ENCODE measurements around the gene EDDM13.
"Not testable (repeated sequence)": the region's sequence is repeated elsewhere in the genome, so short reads cannot be mapped to it uniquely, and the experiment has no call there.

EDDM13 gene

DNA sequence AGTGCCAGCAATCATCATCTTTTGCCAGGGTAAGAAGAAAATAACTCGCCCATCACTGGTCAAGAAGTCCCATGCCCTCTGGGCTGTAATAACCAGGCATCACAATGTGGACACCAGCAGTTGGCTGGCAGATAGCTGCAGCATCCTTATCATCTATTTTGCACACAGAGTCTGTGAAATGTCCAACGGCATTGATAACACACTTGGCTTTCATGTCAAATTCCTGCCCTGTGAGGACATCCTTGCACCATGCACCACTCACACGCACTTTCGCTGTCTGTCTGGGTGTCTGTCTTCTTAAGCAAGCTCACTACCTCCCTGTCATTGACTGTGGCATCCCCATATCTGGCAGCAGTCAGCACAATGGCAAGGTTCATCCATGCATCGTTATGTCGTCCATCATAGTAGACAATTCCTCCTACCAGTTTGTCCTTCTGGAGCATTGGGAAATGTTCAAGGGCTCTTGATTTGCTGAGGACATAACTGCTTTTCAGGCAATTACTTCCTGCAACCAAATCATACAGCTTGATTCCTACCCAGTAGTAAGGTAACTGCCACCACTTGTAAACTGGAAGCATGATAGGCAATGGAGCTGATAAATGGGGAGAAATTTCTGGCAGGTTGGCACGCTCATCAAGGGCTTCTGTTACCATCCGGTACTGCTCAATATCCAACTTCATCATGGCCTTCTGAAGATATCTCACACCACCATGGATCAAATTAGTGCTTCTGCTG is 48.9 kb downstream of the EDDM13 start:
- DNase-seq (ENCODE audit: low read depth in 2 of 2): no peak

- DNase-seq (ENCODE audit: low read depth in 2 of 2): no peak
Observed at GRCh38 chr19:56321989-56322440, 49.5 kb downstream of the EDDM13 start.

- no peak for DNase-seq (ENCODE audit: low read depth in 2 of 2)
Observed at GRCh38 chr19:56324436-56324835, 51.9 kb downstream of the EDDM13 start.

DNA sequence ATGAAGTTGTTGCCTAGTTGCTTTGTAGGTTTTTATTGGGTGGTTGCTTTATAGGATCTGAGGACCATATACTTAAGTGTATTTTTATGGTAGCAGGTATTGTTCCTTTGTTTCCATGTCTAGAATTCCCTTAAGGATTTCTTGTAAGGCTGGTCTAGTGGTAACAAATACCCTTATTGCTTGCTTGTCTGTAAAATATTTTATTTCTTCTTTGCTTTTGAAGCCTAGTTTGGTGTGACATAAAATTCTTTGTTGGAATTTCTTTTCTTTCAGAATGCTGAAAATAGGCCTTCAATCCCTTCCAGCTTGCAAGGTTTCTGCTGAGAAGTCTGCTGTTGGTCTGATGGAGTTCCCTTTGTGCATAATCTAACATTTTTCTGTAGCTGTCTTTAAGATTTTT is 60.1 kb downstream of the EDDM13 start:
- no peak for DNase-seq (ENCODE audit: low read depth in 2 of 2)

GRCh38 chr19:56333506-56333905 is 61.0 kb downstream of the EDDM13 start:
- DNase-seq (ENCODE audit: low read depth in 2 of 2): no peak

GRCh38 chr19:56335371-56335770 is 62.8 kb downstream of the EDDM13 start:
- not testable (repeated sequence) for DNase-seq (ENCODE audit: low read depth in 2 of 2)

DNA sequence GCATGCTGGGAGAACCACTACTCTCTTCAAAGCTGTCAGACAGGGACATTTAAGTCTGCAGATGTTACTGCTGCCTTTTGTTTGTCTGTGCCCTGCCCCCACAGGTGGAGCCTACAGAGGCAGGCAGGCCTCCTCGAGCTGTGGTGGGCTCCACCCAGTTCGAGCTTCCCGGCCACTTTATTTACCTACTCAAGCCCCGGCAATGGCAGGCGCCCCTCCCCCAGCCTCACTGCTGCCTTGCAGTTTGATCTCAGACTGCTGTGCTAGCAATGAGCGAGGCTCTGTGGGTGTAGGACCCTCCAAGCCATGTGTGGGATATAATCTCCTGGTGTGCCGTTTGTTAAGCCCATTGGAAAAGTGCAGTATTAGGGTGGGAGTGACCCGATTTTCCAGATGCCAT is 64.5 kb downstream of the EDDM13 start:
- not testable (repeated sequence) for DNase-seq (ENCODE audit: low read depth in 2 of 2)

GRCh38 chr19:56339031-56339430 is 66.5 kb downstream of the EDDM13 start:
- not testable (repeated sequence) for DNase-seq (ENCODE audit: low read depth in 2 of 2)

GRCh38 chr19:56341948-56342347 is 69.4 kb downstream of the EDDM13 start:
- no peak for DNase-seq (ENCODE audit: low read depth in 2 of 2)

DNA sequence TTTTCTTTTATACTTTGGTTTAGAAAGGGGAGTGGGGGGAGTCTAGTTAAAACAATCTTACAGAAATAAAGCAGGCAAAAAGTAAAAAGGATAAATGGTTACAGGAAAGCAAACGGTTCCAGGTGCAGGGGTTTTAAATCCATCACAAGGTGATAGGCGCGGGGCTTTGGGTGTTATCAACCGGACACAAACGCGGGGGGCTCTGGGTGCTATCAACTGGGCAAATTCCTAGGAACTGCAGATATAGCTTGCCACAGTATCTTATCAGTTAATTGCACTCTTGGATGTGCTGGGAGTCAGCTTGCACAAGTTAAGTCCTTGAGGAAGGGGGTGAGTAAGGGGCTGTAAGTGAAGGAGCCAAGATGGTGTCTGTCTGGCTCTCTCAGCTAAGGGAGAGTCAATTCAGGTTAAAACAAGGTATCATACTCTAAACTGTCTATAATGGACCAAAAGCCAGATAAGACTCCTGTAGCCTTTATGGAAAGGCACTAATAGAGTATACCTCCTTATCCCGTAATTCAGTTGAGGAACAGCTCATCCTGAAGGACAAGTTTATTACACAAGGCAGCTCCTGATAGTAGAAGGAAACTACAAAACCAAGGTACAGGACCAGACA is 74.7 kb downstream of the EDDM13 start:
- DNase-seq (ENCODE audit: low read depth in 2 of 2): no peak

GRCh38 chr19:56348289-56348877 is 75.8 kb downstream of the EDDM13 start:
- no peak for DNase-seq (ENCODE audit: low read depth in 2 of 2)

DNA sequence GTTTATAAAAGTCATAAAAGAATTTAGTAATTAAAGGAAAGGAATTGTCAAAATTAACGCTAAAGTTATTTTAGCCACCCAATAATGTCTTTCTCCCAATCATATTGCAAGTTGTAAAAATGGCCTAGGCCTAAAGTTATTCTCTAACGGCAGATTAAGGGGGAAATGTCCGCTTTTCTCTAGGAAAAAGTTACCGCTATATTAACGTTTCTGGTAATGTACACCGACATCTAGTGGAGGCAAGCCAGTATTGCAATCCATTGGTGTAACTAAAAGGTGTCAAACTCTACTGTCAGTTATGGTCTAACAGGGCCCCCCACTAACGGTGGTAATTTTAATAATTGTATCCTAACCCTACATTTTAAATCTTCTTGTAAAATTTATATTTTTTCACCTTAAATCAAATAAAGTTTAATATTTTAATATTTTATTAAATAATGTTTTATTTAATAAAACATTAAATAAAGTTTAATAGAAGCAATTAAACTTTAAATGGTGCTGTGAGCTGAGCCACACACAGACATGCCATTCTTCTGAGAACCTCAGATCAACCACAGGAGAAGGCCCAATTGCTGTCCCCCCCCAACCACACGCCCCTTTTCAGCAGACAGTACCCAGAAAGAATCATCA is 78.0 kb downstream of the EDDM13 start:
- DNase-seq (ENCODE audit: low read depth in 2 of 2): no peak

DNA sequence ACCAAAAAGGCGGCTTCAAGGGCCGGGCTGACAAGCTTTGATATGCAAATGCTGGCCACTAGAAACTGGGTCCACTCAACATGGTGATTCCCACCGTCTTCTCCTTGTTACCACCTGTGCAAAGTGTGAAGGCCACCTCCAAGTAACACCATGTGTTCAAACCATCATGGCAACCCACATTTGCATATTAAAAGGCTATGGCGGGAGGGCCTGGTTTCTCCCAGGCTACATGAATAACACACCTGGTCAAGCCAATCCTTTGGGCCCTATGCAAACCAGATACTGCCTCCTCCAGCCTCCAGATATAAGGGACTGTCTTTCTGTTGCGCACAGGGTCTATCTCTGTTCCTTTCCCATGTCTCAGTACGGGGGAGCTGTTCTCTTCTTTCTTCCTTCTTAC is 78.7 kb downstream of the EDDM13 start:
- DNase-seq (ENCODE audit: low read depth in 2 of 2): no peak

DNA sequence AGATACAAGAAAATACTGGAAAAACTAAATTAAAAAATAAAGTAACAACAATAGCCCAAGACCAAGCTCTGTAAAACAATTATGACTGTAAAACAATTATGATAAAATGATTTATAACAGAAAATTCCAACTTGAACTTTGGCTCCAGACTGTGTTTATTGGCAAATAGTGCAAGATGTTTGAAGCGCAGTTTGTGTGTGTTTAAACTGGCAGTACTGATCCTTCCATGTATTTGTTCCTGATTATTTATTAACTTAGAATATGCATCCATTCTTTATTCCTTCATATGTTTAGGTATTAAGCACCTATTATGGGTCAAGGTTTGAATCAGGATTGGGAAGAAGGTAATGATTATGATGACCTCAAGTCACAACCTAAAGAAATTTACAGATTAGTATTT is 83.0 kb downstream of the EDDM13 start:
- no peak for DNase-seq (ENCODE audit: low read depth in 2 of 2)

GRCh38 chr19:56356944-56357343 is 84.4 kb downstream of the EDDM13 start:
- no peak for DNase-seq (ENCODE audit: low read depth in 2 of 2)

All from stimulated activated CD8-positive, alpha-beta memory T cell treated with anti-CD3 and anti-CD28 coated beads, Interleukin-2, amount 100 ng/mL, for 48 hours (primary cell).